Spleen (tissue), 11 donors: ENCODE measurements around the gene C3orf22. TPM values are rescaled to one million over a fixed set of nuclear protein-coding genes. Genes with fewer than 3 reads are reported as not detected.

Source experiments
- DNase-seq: peaks from one replicate; pipeline ENCODE4 v3.0.0-alpha.2; 2020
- H3K27ac ChIP-seq, 8 donors: fragments of 200-600 bp; sonication (generic) in 7 of 8; 1 replicate in 4 of 8; 2 replicates in 4 of 8; pipeline versions ENCODE4 v1.5.0 to v1.8.0; 2016 to 2021; ENCODE audit warnings: inconsistent platforms in 4 of 8, mild to moderate bottlenecking in 4 of 8, moderate library complexity in 1 of 8
- H3K27me3 ChIP-seq, 7 donors: fragments of 200-600 bp; sonication (generic) in 6 of 7; replicated peaks in 1 of 7; 1 replicate in 4 of 7; 2 replicates in 3 of 7; pipeline versions ENCODE4 v1.5.0 to v1.8.0; 2016 to 2021; ENCODE audit warnings: inconsistent platforms in 3 of 7, mild to moderate bottlenecking in 1 of 7
- H3K36me3 ChIP-seq, 6 donors: fragments of 200-600 bp; sonication (generic) in 5 of 6; 1 replicate in 4 of 6; 2 replicates in 2 of 6; pipeline versions ENCODE4 v1.5.0 to v1.8.0; 2016 to 2021; ENCODE audit warnings: inconsistent platforms in 2 of 6
- H3K4me1 ChIP-seq, 6 donors: fragments of 200-600 bp; sonication (generic) in 5 of 6; 1 replicate in 3 of 6; 2 replicates in 3 of 6; pipeline versions ENCODE4 v1.5.0 to v1.8.0; 2016 to 2021; ENCODE audit warnings: inconsistent platforms in 3 of 6
- H3K4me3 ChIP-seq, 8 donors: fragments of 200-600 bp; sonication (generic) in 7 of 8; 1 replicate in 4 of 8; 2 replicates in 4 of 8; pipeline versions ENCODE4 v1.5.0 to v1.8.0; 2016 to 2021; ENCODE audit warnings: inconsistent platforms in 4 of 8, mild to moderate bottlenecking in 4 of 8, moderate library complexity in 2 of 8
- H3K9me3 ChIP-seq, 8 donors: fragments of 200-600 bp; sonication (generic) in 7 of 8; 1 replicate in 4 of 8; 2 replicates in 4 of 8; pipeline versions ENCODE4 v1.5.0 to v1.8.0; 2016 to 2021; ENCODE audit warnings: inconsistent platforms in 4 of 8
- CTCF ChIP-seq, 11 experiments: fragments of 200-600 bp in 7 of 11; fragments of 450-650 bp in 4 of 11; sonication (generic) in 4 of 11; IDR thresholded peaks in 8 of 11; conservative IDR thresholded peaks in 3 of 11; 1 replicate in 7 of 11; 2 replicates in 4 of 11; pipeline versions ENCODE4 v1.4.0 to v1.8.0; 2016 to 2021; ENCODE audit warnings: antibody characterized with exemption in 11 of 11, inconsistent platforms in 4 of 11, mild to moderate bottlenecking in 1 of 11
- POLR2A ChIP-seq, 3 donors: fragments of 450-650 bp; IDR thresholded peaks; one replicate each; pipeline ENCODE4 v1.5.1; 2017; ENCODE audit warnings: antibody characterized with exemption in 3 of 3, mild to moderate bottlenecking in 1 of 3
- POLR2AphosphoS5 ChIP-seq, 3 donors: sonication (generic); formaldehyde crosslinking; IDR thresholded peaks; one replicate each; pipeline ENCODE4 v1.5.1; 2017; ENCODE audit warnings: antibody characterized with exemption in 3 of 3
- WGBS, 5 donors: extraction: QIAGEN DNeasy Blood & Tissue Kit in 3 of 5; methylation state at CpG; one replicate each; pipeline versions ENCODE4 v1.1.5 to v1.1.7; 2013 to 2018; 5-methylcytosine and 5-hydroxymethylcytosine counted together
- intact Hi-C: fragments of 100-400 bp; cut with DNase I; formaldehyde crosslinking; loops from one replicate; pipeline ENCODE4 v1.15.0; 2023; ENCODE audit warnings: low total_unique reads
- polyA plus RNA-seq, 3 donors: library from polyadenylated mRNA; stranded (reverse); fragments of 200-250 nt; gene quantifications; one replicate each; pipeline ENCODE4 v1.2.1, GENCODE V29; 2013
- total RNA-seq, 7 donors: library from RNA; depleted of rRNA in 3 of 7; stranded (reverse); fragments of >200 nt in 3 of 7; fragmentation: NEBNext Ultra II Directional in 4 of 7; extraction: Animal tissue kit (Norgen Biotek cat#: 25700) in 4 of 7; gene quantifications; one replicate each; pipeline versions ENCODE4 v1.1.0 to v1.2.1, GENCODE V29; 2016 to 2021
- donor health status: healthy with polysubstance abuse.
- donor health status: DM: no; HTN: no; CAD: no; lungs with moderate emphysema.
- donor health status: DM: no; HTN: no; CAD: no.
- donor health status: Bipolar disorder and iron deficiency.
- donor health status: healthy.
- donor health status: DM: no; HTN: no; CAD: no.
- donor health status: DM: yes; HTN: yes; CAD: no.

The C3orf22 gene
- total and polyA plus RNA-seq, 10 donors, result not detected

GRCh38 chr3:126540342-126540849 lies 18.3 kb downstream of the C3orf22 start:
- H3K27me3 ChIP-seq, result peaks cover 0 to 40% (median 14%) of the 10 kb centered on the region in 7 donors
- WGBS, 5 donors, result 25 to 33% (median 28%) methylated on average over 9 of the region's 9 CpGs
- H3K27ac ChIP-seq, result peak overlapping the region in 5 of 8 donors; percentile 10 to 82 (median 70)
- TF ChIP-seq CTCF (IDR thresholded peaks at IDR 0.05 in 8 of 11, conservative IDR thresholded peaks at IDR 0.05 in 3 of 11) (no peak), POLR2AphosphoS5 (IDR thresholded peaks at IDR 0.05) (peak in 1 of 3 donors; percentile 53), POLR2A (IDR thresholded peaks at IDR 0.05) (no peak)
- no peaks in the 10 kb centered on the region for H3K9me3 ChIP-seq
- intact Hi-C loops, result no loop called here
- no peaks in the 10 kb centered on the region for H3K36me3 ChIP-seq
- DNase-seq, result peak; percentile 54
- H3K4me1 ChIP-seq, result peaks cover 0 to 36% (median 11%) of the 10 kb centered on the region in 6 donors
- no peak overlapping the region for H3K4me3 ChIP-seq

GRCh38 chr3:126539558-126540250 lies 19.0 kb downstream of the C3orf22 start:
- intact Hi-C loops, result no loop called here

GRCh38 chr3:126538966-126539365 lies 19.8 kb downstream of the C3orf22 start:
- intact Hi-C loops, result no loop called here
- H3K36me3 ChIP-seq, result no peaks in the 10 kb centered on the region
- no peak for DNase-seq
- no peak for TF ChIP-seq POLR2A (IDR thresholded peaks at IDR 0.05)
- TF ChIP-seq CTCF (IDR thresholded peaks at IDR 0.05 in 8 of 11, conservative IDR thresholded peaks at IDR 0.05 in 3 of 11), result no peak
- no peak for TF ChIP-seq POLR2AphosphoS5 (IDR thresholded peaks at IDR 0.05)
- no peaks in the 10 kb centered on the region for H3K9me3 ChIP-seq
- H3K4me3 ChIP-seq, result no peak overlapping the region
- H3K27me3 ChIP-seq, result peaks cover 0 to 40% (median 14%) of the 10 kb centered on the region in 7 donors
- H3K4me1 ChIP-seq, result peaks cover 0 to 36% (median 11%) of the 10 kb centered on the region in 6 donors
- WGBS, 5 donors, result 46 to 65% (median 57%) methylated on average over 5 of the region's 5 CpGs
- no peak overlapping the region for H3K27ac ChIP-seq

More at GRCh38 chr3:126539558-126540250, 19.0 kb downstream of the C3orf22 start:
- no peak for TF ChIP-seq POLR2A (IDR thresholded peaks at IDR 0.05)
- TF ChIP-seq POLR2AphosphoS5 (IDR thresholded peaks at IDR 0.05), result no peak
- TF ChIP-seq CTCF (IDR thresholded peaks at IDR 0.05 in 8 of 11, conservative IDR thresholded peaks at IDR 0.05 in 3 of 11), result no peak
- Histone ChIP-seq H3K9me3 (no peaks in the 10 kb centered on the region), H3K27me3 (peaks cover 0 to 40% (median 14%) of the 10 kb centered on the region in 7 donors), H3K4me1 (peaks cover 0 to 36% (median 11%) of the 10 kb centered on the region in 6 donors), H3K4me3 (no peak overlapping the region), H3K36me3 (no peaks in the 10 kb centered on the region), H3K27ac (peak overlapping the region in 4 of 8 donors; percentile 68 to 82 (median 72))
- peak; percentile 69 for DNase-seq
- WGBS, 5 donors, result 88 to 97% (median 96%) methylated on average over 10 of the region's 10 CpGs

- Histone ChIP-seq H3K9me3 (no peaks in the 10 kb centered on the region), H3K4me3 (no peak overlapping the region), H3K27ac (no peak overlapping the region), H3K27me3 (peaks cover 0 to 40% (median 14%) of the 10 kb centered on the region in 7 donors), H3K36me3 (no peaks in the 10 kb centered on the region), H3K4me1 (peaks cover 0 to 36% (median 11%) of the 10 kb centered on the region in 6 donors)
- TF ChIP-seq POLR2A (IDR thresholded peaks at IDR 0.05) (no peak), POLR2AphosphoS5 (IDR thresholded peaks at IDR 0.05) (no peak), CTCF (IDR thresholded peaks at IDR 0.05 in 8 of 11, conservative IDR thresholded peaks at IDR 0.05 in 3 of 11) (no peak)
- DNase-seq, result peak; percentile 67
- intact Hi-C loops, result no loop called here
- 62 to 82% (median 69%) methylated on average over 9 of the region's 9 CpGs for WGBS, 5 donors
These were observed 20.4 kb downstream of the C3orf22 start for GRCh38 chr3:126538316-126538715.
